SIG-M5 treated with dmso at 0.1 percent for 504 hours (cell line): ENCODE results near the gene MEIS3.

Experiments
- DNase-seq: peaks from one replicate; lab custom pipeline; 2025; ENCODE audit not compliant: unreplicated experiment; lab: John Stamatoyannopoulos, UW

MEIS3 gene

DNA sequence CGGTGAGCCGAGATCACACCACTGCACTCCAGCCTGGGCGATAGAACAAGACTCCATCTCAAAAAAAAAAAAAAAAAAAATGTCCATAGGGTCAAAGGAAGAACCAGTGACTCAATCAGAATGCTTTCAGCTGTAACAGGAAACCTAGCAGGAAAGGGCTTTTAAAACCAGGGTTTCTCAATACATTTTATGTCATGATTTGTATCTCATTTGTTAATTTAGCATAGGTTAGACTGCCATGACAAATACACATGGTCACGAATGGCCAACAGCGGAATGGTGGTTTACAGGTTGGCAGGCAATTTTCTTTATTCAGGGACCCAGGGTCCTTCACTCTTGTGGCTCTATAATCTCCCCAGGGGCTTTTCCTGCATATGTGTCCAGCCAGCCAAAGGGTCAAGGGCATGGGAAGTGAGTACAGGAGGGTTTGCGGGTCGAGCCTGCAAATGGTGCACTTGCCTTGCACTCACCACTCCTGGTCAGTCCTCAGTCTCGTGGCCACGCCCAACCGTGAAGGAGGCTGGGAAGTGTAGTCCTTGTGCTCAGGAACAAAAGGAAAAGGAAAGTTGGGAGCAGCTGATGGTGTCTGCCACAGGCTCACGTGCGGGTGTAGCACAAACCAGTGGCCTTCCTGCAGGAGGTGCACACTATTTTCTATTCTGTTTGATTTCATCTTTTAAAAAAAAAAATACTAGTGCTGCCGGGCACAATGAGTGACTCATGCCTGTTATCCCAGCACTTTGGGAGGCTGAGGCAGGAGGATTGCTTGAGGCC, 55.4 kb downstream of the MEIS3 start:
- peak; percentile 16 for DNase-seq

GRCh38 chr19:47362321-47362720, 57.0 kb downstream of the MEIS3 start:
- no peak for DNase-seq

DNA sequence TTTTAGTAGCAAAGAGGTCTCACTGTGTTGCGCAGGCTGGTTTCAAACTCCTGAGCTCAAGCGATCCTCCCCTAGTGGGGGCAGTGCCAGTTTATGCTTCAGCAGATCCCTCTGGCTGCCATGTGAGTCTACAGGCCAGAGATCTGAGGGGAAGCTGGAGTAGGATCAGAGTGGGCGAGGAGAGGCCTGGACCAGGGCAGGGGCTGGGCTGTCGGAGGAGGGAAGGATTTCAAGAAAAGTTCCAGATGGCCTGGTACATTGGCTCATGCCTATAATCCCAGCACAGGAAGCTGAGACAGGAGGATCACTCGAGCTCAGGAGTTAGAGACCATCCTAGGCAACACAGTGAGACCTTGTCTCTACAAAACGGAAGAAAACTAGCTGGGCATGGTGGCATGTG, 60.4 kb downstream of the MEIS3 start:
- DNase-seq = no peak

GRCh38 chr19:47357788-47358680, 61.3 kb downstream of the MEIS3 start:
- DNase-seq = peak; percentile 14

DNA sequence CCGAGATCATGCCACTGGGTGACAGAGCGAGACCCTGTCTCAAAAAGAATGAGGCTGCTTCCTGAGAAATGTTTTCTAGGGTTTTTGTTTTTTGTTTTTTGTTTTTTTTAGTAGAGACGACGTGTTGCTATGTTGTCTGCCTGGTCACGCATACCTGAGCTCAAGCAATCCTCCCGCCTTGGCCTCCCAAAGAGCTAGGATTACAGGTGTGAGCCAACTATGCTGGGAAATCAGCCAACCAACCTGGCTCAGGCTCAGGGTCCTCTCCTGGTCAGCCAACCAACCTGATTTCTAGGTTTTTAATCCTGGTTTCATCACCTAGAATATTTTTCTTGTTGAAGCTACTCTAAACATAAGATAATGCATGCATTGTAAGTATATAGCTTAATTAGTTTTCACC, 62.4 kb downstream of the MEIS3 start:
- no peak for DNase-seq

GRCh38 chr19:47353307-47353712, 66.0 kb downstream of the MEIS3 start:
- no peak for DNase-seq
